GM12872 (cell line): ENCODE results near the gene NAE1.

Experiments used
- TF ChIP-seq, protein P1 (sequence below): IDR thresholded peaks from 3 replicates; pipeline ENCODE4 v1.5.1; 2011; ENCODE audit warnings: low read depth, mild to moderate bottlenecking, low read length, moderate library complexity; ENCODE audit not compliant: insufficient read depth

NAE1 gene

GRCh38 chr16:66843191-66843590 lies 12.4 kb upstream of the NAE1 start:
- TF ChIP-seq, protein P1, sequence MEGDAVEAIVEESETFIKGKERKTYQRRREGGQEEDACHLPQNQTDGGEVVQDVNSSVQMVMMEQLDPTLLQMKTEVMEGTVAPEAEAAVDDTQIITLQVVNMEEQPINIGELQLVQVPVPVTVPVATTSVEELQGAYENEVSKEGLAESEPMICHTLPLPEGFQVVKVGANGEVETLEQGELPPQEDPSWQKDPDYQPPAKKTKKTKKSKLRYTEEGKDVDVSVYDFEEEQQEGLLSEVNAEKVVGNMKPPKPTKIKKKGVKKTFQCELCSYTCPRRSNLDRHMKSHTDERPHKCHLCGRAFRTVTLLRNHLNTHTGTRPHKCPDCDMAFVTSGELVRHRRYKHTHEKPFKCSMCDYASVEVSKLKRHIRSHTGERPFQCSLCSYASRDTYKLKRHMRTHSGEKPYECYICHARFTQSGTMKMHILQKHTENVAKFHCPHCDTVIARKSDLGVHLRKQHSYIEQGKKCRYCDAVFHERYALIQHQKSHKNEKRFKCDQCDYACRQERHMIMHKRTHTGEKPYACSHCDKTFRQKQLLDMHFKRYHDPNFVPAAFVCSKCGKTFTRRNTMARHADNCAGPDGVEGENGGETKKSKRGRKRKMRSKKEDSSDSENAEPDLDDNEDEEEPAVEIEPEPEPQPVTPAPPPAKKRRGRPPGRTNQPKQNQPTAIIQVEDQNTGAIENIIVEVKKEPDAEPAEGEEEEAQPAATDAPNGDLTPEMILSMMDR = no peak

- TF ChIP-seq, protein P1 = no peak
Observed at GRCh38 chr16:66842765-66843164, 12.0 kb upstream of the NAE1 start.

GRCh38 chr16:66841366-66841765 lies 10.6 kb upstream of the NAE1 start:
- TF ChIP-seq, protein P1 = no peak

DNA sequence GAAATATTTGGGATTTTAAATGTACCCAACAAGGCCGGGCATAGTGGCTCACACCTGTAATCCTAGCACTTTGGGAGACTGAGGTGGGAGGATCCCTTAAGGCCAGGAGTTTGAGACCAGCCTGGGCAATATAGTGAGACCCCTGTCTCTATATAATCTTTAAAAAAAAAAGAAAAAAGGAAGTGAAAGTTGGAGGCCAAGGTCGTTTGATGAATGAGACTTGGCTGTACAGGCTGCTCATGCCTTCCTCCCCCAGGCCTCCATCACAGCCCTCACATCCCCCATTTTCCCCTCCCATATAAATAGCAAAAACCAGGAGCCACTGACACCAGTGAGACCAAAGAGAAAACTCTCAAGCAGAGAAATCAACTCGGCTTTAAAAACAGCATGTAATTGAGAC lies 10.1 kb upstream of the NAE1 start:
- TF ChIP-seq, protein P1 = no peak

DNA sequence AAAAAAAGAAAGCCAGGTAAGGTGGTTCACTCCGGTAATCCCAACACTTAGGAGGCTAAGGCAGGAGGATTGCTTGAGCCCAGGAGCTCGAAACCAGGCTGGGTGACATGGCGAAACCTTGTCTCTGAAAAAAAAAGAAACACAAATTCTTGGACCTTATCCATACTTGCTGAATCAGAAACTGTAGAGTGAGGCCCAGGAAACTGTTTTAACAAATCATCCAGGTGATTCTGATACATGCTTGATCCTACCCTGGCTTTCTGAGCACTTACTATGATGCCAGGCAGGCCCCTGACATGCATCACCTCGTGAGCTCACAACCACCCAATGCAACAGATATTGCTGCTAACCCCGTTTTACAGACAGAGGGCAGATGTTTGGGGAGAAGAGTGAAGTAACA lies 4.0 kb upstream of the NAE1 start:
- TF ChIP-seq, protein P1 = no peak

- TF ChIP-seq, protein P1 = no peak
Observed at GRCh38 chr16:66832661-66833305, 2.0 kb upstream of the NAE1 start.

GRCh38 chr16:66832190-66832589 lies 1.4 kb upstream of the NAE1 start:
- TF ChIP-seq, protein P1 = no peak
